ENCODE data around the gene CIDEC.
"Not testable (repeated sequence)": the region's sequence is repeated elsewhere in the genome, so short reads cannot be mapped to it uniquely, and the experiment has no call there.

Gene CIDEC

DNA sequence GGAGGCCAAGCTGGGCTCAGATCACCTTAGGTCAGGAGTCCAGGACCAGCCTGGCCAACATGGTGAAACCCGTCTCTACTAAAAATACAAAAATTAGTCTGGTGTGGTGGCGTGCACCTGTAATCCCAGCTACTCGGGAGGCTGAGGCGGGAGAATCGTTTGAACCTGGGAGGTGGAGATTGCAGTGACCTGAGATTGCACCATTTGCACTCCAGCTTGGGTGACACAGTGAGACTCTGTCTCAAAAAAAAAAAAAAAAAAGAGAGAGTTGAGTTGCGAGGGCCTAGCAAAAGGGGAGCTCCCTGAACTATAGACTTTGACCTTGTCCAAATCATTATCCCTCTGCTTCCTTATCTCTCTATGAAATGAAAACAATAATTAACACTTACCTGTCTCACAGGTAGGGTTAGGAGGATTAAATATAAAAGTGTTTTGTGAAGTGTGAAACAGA lies 20.9 kb upstream of the CIDEC start:
- not testable (repeated sequence) for DNase-seq

GRCh38 chr3:9899289-9899791 lies 19.3 kb upstream of the CIDEC start:
- no peak for DNase-seq

GRCh38 chr3:9898467-9899241 lies 18.6 kb upstream of the CIDEC start:
- DNase-seq = no peak

DNA sequence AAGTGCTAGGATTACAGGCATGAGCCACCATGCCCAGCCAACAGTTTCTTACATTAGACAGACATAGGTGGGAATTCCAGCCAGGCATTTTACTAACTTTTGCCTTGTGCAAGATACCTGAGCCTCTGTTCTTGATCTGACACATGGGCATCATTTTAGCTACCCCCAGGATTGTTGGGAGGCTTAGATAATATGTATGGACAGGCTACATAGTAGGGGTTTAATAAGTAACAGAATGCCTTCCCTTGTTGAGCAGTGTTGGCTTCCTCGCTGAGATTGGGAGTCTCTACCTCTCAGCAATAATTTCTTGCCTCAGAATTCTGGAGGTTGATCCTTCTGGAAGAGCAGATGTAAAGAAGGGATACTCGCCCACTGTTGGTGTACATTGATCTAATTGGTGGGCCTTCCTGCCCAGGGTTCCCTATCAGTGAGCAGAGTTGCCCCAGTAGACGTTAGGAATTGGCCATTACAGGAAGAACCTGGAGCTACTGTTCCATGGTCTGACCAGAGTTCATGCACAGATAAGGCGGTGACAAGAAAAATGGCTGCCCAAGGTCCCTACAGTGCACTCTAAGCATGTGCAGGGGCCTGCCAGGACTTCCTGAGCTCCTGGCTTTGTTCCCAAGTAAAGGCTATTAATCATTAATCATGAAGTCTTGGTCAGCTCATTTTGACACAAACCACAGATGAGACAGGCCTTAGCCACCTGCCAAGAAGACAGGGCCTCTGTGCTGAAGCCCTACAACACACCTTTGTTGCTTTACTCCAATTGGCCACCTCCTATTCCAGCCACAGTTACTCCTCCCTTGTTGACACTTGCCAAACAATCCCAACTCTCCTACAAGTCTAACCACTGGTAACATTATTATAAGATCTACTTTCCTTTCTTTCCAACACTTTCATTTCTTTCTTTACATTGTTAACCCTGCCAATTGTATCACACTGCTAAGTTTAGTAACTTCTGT lies 17.6 kb upstream of the CIDEC start:
- DNase-seq = no peak

- DNase-seq = not testable (repeated sequence)
Observed at GRCh38 chr3:9896755-9897407, 16.8 kb upstream of the CIDEC start.

- not testable (repeated sequence) for DNase-seq
Observed at GRCh38 chr3:9895715-9896114, 15.7 kb upstream of the CIDEC start.

- DNase-seq = no peak
Observed at GRCh38 chr3:9893739-9894138, 13.7 kb upstream of the CIDEC start.

- DNase-seq = no peak
Observed at GRCh38 chr3:9891072-9891622, 11.1 kb upstream of the CIDEC start.

DNA sequence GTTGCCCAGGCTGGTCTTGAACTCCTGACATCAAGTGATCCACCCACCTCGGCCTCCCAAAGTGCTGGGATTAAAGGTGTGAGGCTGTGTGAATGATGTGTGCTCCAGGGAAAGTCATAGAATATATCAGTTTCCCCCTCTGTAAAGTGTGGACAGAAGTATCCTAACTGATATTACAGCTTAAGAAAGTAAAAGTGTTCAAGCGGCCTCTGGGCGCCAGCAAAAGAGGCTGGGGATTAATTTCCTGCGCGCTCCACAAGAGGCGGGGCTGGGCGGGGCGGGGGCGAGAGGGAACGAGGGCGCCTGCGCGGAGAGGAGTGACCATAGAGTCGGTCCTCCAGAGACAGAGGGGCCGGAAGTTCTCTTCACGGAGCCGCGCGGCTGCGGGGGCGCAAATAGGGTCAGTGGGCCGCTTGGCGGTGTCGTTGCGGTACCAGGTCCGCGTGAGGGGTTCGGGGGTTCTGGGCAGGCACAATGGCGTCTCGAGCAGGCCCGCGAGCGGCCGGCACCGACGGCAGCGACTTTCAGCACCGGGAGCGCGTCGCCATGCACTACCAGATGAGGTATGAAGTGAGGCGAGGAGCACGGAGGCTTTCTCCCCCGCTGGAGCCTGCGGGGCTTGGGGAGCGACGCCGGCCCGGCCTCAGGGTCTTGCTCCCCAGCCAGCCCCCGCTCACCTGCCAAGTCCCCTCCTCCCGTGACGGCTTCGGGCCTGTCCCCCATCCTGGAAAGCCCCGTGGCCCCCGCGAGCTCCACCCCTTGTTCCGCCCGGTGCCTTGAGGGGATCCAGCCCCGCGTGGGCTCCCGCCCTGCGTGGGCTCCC lies 10.4 kb upstream of the CIDEC start, which contains the start of gene JAGN1:
JAGN1 (plus strand) TSS at position 362 of the 823 bp plus-strand sequence; CDS start at position 475, 113 bp downstream.
- no peak for DNase-seq

DNA sequence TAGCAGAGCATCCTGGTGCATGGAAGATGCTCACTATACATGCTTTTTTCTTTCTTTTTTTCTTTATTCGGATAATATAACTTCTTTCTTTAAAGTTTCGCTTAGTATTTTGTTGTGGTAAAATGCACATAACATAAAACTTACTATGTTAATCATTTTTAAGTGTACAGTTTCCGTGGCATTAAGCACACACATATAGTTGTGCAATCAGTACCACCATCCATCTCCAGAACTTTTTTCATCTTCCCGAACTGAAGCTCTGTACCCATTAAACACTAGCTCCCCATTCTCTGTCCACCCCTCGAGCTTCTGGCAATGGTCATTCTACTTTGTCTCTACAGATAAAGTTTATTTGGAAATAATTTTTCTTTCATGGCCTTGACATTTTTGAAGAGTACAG lies 9.4 kb upstream of the CIDEC start:
- DNase-seq = no peak

DNA sequence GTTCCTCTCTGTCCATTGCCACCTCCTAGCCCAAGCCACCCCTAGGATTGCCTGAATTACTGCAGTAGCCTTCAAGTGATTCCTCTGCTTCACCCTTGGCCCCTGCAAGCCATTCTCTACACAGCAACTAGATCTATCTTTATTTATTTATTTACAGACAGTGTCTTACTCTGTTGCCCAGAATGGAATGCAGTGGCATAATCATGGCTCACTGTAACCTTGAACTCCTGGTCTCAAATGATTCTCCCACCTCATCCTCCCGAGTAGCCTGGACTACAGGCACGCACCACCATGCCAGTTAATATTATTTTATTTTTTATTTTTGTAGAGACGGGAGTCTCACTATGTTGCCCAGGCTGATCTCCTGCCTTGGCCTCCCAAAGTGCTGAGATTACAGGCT lies 8.5 kb upstream of the CIDEC start:
- no peak for DNase-seq

- DNase-seq = no peak
Observed at GRCh38 chr3:9887480-9887879, 7.4 kb upstream of the CIDEC start.

- no peak for DNase-seq
Observed at GRCh38 chr3:9886328-9886727, 6.3 kb upstream of the CIDEC start.

GRCh38 chr3:9884555-9885165 lies 4.6 kb upstream of the CIDEC start:
- DNase-seq = no peak

GRCh38 chr3:9883706-9884554 lies 3.9 kb upstream of the CIDEC start:
- no peak for DNase-seq

DNA sequence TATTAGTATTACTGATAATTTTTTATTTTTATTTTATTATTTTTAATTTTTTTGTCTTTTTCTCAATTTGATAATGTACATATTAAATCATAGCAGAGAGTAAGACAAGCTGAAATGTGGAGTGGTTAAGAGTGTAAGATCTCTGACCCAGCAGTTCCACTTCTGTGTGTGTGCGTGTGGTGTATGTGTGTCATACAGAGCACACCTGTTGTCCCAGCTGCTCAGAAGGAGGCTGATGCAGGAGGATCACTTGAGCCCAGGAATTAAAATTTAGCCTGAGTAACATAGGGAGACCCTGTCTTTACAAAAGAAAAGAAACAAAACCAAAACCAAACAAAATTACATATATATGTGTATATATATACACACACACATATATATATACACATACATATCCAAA lies 1.4 kb upstream of the CIDEC start:
- no peak for DNase-seq

DNA sequence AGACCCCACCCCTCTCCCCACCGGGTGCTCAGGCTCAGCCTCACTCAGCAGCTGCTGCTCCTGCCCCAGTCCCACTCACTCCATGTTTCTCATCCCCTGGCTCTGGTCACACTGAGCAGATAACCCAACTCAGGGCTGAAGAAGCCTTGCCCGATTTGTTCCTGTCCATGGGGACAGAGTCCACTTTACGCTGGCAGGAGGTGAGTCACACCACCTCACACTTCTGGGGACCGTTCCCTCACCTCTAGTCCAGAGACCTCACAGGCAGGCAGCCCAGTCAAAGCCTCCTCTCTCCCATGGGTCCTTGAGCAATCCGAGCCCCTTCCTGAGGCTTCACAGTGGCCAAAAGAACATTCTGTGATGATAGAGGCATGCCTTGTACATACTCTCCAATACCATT lies 1.4 kb downstream of the CIDEC start:
- DNase-seq = no peak

GRCh38 chr3:9876991-9877390 lies 3.1 kb downstream of the CIDEC start:
- DNase-seq = no peak

DNA sequence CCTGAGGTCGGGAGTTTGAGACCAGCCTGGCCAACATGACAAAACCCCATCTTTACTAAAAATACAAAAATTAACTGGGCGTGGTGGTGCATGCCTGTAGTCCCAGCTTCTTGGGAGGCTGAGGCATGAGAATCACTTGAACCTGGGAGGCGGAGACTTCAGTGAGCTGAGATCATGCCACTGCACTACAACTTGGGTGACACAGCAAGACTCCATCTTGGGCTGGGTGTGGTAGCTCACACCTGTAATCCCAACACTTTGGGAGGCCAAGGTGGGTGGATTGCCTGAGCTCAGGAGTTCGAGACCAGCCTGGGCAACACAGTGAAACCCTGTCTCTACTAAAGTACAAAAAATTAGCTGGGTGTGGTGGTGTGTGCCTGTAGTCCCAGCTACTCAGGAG lies 3.8 kb downstream of the CIDEC start:
- not testable (repeated sequence) for DNase-seq

- DNase-seq = no peak
Observed at GRCh38 chr3:9875448-9875847, 4.6 kb downstream of the CIDEC start.
